Progenitor cell of endocrine pancreas (in vitro differentiated cells): Measurements from ENCODE around the gene PRRT1B. TPM values are rescaled to one million over a fixed set of nuclear protein-coding genes. Genes with fewer than 3 reads are reported as not detected.
"Not testable (repeated sequence)": the region's sequence is repeated elsewhere in the genome, so short reads cannot be mapped to it uniquely, and the experiment has no call there.

Experiments used
- DNase-seq: peaks from one replicate; pipeline ENCODE4 v3.0.0; 2021; ENCODE audit warnings: low spot score; ENCODE audit not compliant: unreplicated experiment
- H3K27ac Mint-ChIP-seq: 2 replicates; pipeline ENCODE4 v1.8.0; 2021; ENCODE audit warnings: mild to moderate bottlenecking, moderate library complexity, mixed read lengths
- H3K27me3 Mint-ChIP-seq: 2 replicates; pipeline ENCODE4 v1.8.0; 2021; ENCODE audit warnings: mixed read lengths
- H3K36me3 Mint-ChIP-seq: 2 replicates; pipeline ENCODE4 v1.8.0; 2022; ENCODE audit warnings: mixed read lengths; ENCODE audit not compliant: insufficient read depth
- H3K4me1 Mint-ChIP-seq: 2 replicates; pipeline ENCODE4 v1.8.0; 2021; ENCODE audit warnings: low read depth, mixed read lengths
- H3K4me3 Mint-ChIP-seq: 2 replicates; pipeline ENCODE4 v1.8.0; 2021; ENCODE audit warnings: low read depth, mild to moderate bottlenecking, moderate library complexity, mixed read lengths
- H3K9me3 Mint-ChIP-seq: 2 replicates; pipeline ENCODE4 v1.8.0; 2021; ENCODE audit warnings: low read depth, mixed read lengths
- CTCF ChIP-seq: fragments of 200-600 bp; sonication (generic); IDR thresholded peaks from one replicate; pipeline ENCODE4 v1.5.0; 2021; ENCODE audit warnings: antibody characterized with exemption, mild to moderate bottlenecking; ENCODE audit not compliant: unreplicated experiment
- total RNA-seq: library from RNA; stranded (reverse); gene quantifications from 2 replicates; pipeline ENCODE4 v1.2.1, GENCODE V29; 2021

PRRT1B gene
- total RNA-seq, 1 donor from 2014 or later: 6.7 TPM

- H3K36me3 Mint-ChIP-seq: peaks cover 21% of the 10 kb centered on the region
- H3K4me3 Mint-ChIP-seq: no peak overlapping the region
- H3K27ac Mint-ChIP-seq: no peak overlapping the region
- no peak for TF ChIP-seq CTCF
- DNase-seq: no peak
- H3K9me3 Mint-ChIP-seq: no peaks in the 10 kb centered on the region
- H3K27me3 Mint-ChIP-seq: no peaks in the 10 kb centered on the region
- H3K4me1 Mint-ChIP-seq: no peaks in the 10 kb centered on the region
These were observed 33.4 kb upstream of the PRRT1B start for GRCh38 chr9:131511880-131512279.

DNA sequence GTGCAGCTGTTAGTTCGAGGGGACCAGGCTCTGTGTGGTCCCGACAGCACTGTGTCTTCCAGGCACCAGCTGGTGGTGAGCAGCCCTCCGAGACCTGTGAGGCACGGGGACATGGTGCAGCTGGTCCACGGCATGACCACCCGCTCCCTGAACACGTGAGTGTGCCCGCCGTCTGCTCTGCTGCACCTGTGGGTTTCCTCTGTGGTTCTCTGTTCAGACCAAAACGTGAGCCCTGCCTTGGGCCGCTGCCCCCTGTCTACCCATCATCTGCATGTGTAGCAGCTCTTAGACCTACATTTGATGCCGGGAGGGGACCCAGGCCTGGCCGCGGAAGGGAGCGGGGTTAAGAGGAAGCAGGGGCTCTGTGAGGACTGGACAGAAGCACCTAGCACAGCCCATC lies 32.1 kb upstream of the PRRT1B start:
- no peak for DNase-seq
- Mint-ChIP-seq H3K4me3 (no peak overlapping the region), H3K9me3 (no peaks in the 10 kb centered on the region), H3K27me3 (no peaks in the 10 kb centered on the region), H3K27ac (no peak overlapping the region), H3K4me1 (no peaks in the 10 kb centered on the region), H3K36me3 (peaks cover 28% of the 10 kb centered on the region)
- no peak for TF ChIP-seq CTCF

DNA sequence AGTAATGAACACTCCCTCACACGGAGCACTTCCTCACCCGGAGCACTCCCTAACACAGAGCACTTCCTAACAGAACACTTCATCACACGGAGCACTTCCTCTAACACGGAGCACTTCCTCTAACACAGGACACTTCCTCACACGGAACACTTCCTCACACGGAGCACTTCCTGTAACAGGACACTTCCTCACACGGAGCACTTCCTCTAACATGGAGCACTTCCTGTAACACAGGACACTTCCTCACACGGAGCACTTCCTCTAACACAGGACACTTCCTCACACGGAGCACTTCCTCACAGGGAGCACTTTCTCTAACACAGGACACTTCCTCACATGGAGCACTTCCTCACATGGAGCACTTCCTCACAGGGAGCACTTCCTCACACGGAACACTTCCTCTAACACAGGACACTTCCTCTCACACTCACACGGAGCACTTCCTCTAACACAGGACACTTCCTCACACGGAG lies 29.7 kb upstream of the PRRT1B start:
- not testable (repeated sequence) for H3K27ac Mint-ChIP-seq, H3K4me3 Mint-ChIP-seq, H3K27me3 Mint-ChIP-seq, DNase-seq, H3K4me1 Mint-ChIP-seq, H3K9me3 Mint-ChIP-seq
- H3K36me3 Mint-ChIP-seq: peaks cover 24% of the 10 kb centered on the region

DNA sequence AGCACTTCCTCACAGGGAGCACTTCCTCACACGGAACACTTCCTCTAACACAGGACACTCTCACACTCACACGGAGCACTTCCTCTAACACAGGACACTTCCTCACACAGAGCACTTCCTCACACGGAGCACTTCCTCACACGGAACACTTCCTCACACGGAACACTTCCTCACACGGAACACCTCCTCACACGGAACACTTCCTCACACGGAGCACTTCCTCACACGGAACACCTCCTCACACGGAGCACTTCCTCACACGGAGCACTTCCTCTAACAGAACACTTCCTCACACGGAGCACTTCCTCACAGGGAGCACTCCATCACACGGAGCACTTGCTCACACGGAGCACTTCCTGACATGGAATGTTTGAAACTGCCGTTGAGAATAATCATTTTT lies 29.2 kb upstream of the PRRT1B start:
- no peaks in the 10 kb centered on the region for H3K9me3 Mint-ChIP-seq
- no peak overlapping the region for H3K27ac Mint-ChIP-seq
- H3K36me3 Mint-ChIP-seq: peaks cover 20% of the 10 kb centered on the region
- no peaks in the 10 kb centered on the region for H3K4me1 Mint-ChIP-seq
- no peak overlapping the region for H3K4me3 Mint-ChIP-seq
- no peak for TF ChIP-seq CTCF
- H3K27me3 Mint-ChIP-seq: no peaks in the 10 kb centered on the region
- DNase-seq: no peak

GRCh38 chr9:131516930-131517329 lies 28.4 kb upstream of the PRRT1B start:
- H3K27me3 Mint-ChIP-seq: no peaks in the 10 kb centered on the region
- no peaks in the 10 kb centered on the region for H3K9me3 Mint-ChIP-seq
- no peak for DNase-seq
- no peak overlapping the region for H3K27ac Mint-ChIP-seq
- no peaks in the 10 kb centered on the region for H3K4me1 Mint-ChIP-seq
- no peak for TF ChIP-seq CTCF
- H3K36me3 Mint-ChIP-seq: peaks cover 15% of the 10 kb centered on the region
- no peak overlapping the region for H3K4me3 Mint-ChIP-seq

GRCh38 chr9:131517761-131518190 lies 27.5 kb upstream of the PRRT1B start:
- TF ChIP-seq CTCF: no peak
- Mint-ChIP-seq H3K36me3 (peaks cover 13% of the 10 kb centered on the region), H3K9me3 (no peaks in the 10 kb centered on the region), H3K4me3 (no peak overlapping the region), H3K27me3 (no peaks in the 10 kb centered on the region), H3K27ac (no peak overlapping the region), H3K4me1 (no peaks in the 10 kb centered on the region)
- DNase-seq: no peak
